HCT116 (cell line): Measurements from ENCODE around the gene TDRD12.

Experiments
- CBX3 ChIP-seq: IDR thresholded peaks from 2 replicates; pipeline ENCODE4 v1.6.1; 2012; ENCODE audit warnings: low read depth
- EZH2 ChIP-seq: fragments of 200-600 bp; sonication (generic); IDR thresholded peaks from 2 replicates; pipeline ENCODE4 v1.6.1; 2017; ENCODE audit warnings: antibody characterized with exemption, mixed run types
- EZH2phosphoT487 ChIP-seq: fragments of 200-600 bp; IDR thresholded peaks from 2 replicates; pipeline ENCODE4 v1.6.1; 2018; ENCODE audit warnings: antibody characterized with exemption, borderline replicate concordance
- FOSL1 ChIP-seq: IDR thresholded peaks from 2 replicates; pipeline ENCODE4 v1.6.1; 2012; ENCODE audit warnings: low read depth
- JUND ChIP-seq: IDR thresholded peaks from 2 replicates; pipeline ENCODE4 v1.6.1; 2012
- MAX ChIP-seq: IDR thresholded peaks from 2 replicates; pipeline ENCODE4 v1.6.1; 2012
- POLR2A ChIP-seq: IDR thresholded peaks from 2 replicates; pipeline ENCODE4 v1.7.0; 2011; ENCODE audit warnings: borderline replicate concordance; ENCODE audit not compliant: insufficient read depth, insufficient read length; ENCODE audit errors: extremely low read depth
- POLR2AphosphoS5 ChIP-seq: IDR thresholded peaks from 2 replicates; pipeline ENCODE4 v1.6.1; 2011; ENCODE audit warnings: mild to moderate bottlenecking, low read depth, low read length, moderate library complexity
- SIN3A ChIP-seq: IDR thresholded peaks from 2 replicates; pipeline ENCODE4 v1.6.1; 2012; ENCODE audit warnings: low read depth
- TCF7L2 ChIP-seq: IDR thresholded peaks from 2 replicates; pipeline ENCODE4 v1.7.0; 2011; ENCODE audit warnings: borderline replicate concordance, inconsistent platforms; ENCODE audit not compliant: insufficient read depth, insufficient read length; ENCODE audit errors: extremely low read depth
- ZFX ChIP-seq: fragments of 450-650 bp; IDR thresholded peaks from 2 replicates; pipeline ENCODE4 v1.6.1; 2017
- ZNF274 ChIP-seq: fragments of 200-500 bp; sonication (Bioruptor generic); IDR thresholded peaks from 2 replicates; pipeline ENCODE4 v1.6.1; 2014; ENCODE audit warnings: mild to moderate bottlenecking, low read depth, low read length, inconsistent platforms
- TF ChIP-seq, protein P1 (sequence below), 3 experiments: fragments of 200-600 bp in 1 of 3; sonication (generic) in 1 of 3; IDR thresholded peaks in 2 of 3; conservative IDR thresholded peaks in 1 of 3; 2 replicates each; pipeline ENCODE4 v1.5.1; 2012 to 2017; ENCODE audit warnings: low read depth in 2 of 3, low read length in 2 of 3, antibody characterized with exemption in 1 of 3, borderline replicate concordance in 1 of 3, control low read depth in 1 of 3, mild to moderate bottlenecking in 1 of 3, mixed read lengths in 1 of 3, mixed run types in 1 of 3, moderate library complexity in 1 of 3; ENCODE audit not compliant: insufficient read depth in 1 of 3
- TF ChIP-seq, protein P2 (sequence below): IDR thresholded peaks from 2 replicates; pipeline ENCODE4 v1.6.1; 2012

DNA sequence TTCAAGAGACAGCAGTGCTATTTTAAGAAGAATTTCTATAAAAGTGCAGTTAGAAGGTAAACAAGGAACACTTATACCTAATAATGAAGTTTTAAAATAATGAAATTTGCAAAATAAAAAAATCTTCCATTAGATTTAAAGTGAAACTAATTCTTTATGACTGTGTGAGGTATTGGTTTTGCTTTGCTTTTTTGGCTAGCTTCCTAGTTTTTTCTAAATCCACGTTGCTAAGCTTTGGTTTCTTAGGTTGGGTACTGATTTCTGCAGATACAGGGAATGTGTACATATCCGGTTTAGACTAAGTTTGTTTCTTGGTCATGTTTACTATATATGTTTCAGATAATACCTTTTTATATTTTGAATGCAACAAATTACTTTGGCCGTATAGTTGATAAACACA lies 90.2 kb downstream of the TDRD12 start:
- TF ChIP-seq, protein P1, sequence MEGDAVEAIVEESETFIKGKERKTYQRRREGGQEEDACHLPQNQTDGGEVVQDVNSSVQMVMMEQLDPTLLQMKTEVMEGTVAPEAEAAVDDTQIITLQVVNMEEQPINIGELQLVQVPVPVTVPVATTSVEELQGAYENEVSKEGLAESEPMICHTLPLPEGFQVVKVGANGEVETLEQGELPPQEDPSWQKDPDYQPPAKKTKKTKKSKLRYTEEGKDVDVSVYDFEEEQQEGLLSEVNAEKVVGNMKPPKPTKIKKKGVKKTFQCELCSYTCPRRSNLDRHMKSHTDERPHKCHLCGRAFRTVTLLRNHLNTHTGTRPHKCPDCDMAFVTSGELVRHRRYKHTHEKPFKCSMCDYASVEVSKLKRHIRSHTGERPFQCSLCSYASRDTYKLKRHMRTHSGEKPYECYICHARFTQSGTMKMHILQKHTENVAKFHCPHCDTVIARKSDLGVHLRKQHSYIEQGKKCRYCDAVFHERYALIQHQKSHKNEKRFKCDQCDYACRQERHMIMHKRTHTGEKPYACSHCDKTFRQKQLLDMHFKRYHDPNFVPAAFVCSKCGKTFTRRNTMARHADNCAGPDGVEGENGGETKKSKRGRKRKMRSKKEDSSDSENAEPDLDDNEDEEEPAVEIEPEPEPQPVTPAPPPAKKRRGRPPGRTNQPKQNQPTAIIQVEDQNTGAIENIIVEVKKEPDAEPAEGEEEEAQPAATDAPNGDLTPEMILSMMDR (IDR thresholded peaks at IDR 0.05 in 2 of 3, conservative IDR thresholded peaks at IDR 0.05 in 1 of 3; ENCODE audit: borderline replicate concordance in 1 of 3, insufficient read depth in 1 of 3, low read depth in 2 of 3, low read length in 2 of 3), result no peak
- TF ChIP-seq ZNF274, result no peak
- no peak for TF ChIP-seq POLR2A
- TF ChIP-seq JUND, result no peak
- no peak for TF ChIP-seq TCF7L2
- TF ChIP-seq, protein P2, sequence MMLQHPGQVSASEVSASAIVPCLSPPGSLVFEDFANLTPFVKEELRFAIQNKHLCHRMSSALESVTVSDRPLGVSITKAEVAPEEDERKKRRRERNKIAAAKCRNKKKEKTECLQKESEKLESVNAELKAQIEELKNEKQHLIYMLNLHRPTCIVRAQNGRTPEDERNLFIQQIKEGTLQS, result no peak
- no peak for TF ChIP-seq POLR2AphosphoS5
- no peak for TF ChIP-seq SIN3A
- TF ChIP-seq FOSL1, result no peak
- no peak for TF ChIP-seq CBX3
- TF ChIP-seq EZH2, result no peak
- TF ChIP-seq ZFX, result no peak
- no peak for TF ChIP-seq EZH2phosphoT487
- no peak for TF ChIP-seq MAX
